ENCODE results near the gene COL18A1. TPM values are rescaled to one million over a fixed set of nuclear protein-coding genes. Genes with fewer than 3 reads are reported as not detected.

Gene COL18A1
- total and polyA plus RNA-seq, 2 of the 8 experiments (the other 6 are each of a cell fraction or from before 2014, with no cell fraction given): 145 to 201 TPM

GRCh38 chr21:45499201-45499750 lies 94.3 kb downstream of the COL18A1 start (continued):
- TF ChIP-seq ASH2L (IDR thresholded peaks at IDR 0.05; ENCODE audit: low read length) (no peak), RFX5 (IDR thresholded peaks at IDR 0.05; ENCODE audit: borderline replicate concordance, low read depth, low read length) (no peak), GTF2F1 (IDR thresholded peaks at IDR 0.05; ENCODE audit: borderline replicate concordance, low read depth, low read length) (no peak), BRCA1 (IDR thresholded peaks at IDR 0.05; ENCODE audit: low read depth, low read length) (no peak)

Data from H1 (cell line).